ENCODE data around the gene PARP14. TPM values are rescaled to one million over a fixed set of nuclear protein-coding genes. Genes with fewer than 3 reads are reported as not detected.

Gene PARP14
- total and polyA plus RNA-seq, 8 donors = 5.0 to 49.7 (median 21.6) TPM

- DNase-seq = no peak
- WGBS, 5 donors = 87 to 98% (median 96%) methylated on average over 3 of the region's 3 CpGs
- peaks cover 0 to 15% (median 14%) of the 10 kb centered on the region in 4 donors for H3K36me3 ChIP-seq
- intact Hi-C loops (cut with DNase I; ENCODE audit: low total_unique reads) = no loop called here
- H3K27ac ChIP-seq = no peak overlapping the region
- no peaks in the 10 kb centered on the region for H3K4me1 ChIP-seq
- H3K27me3 ChIP-seq = no peaks in the 10 kb centered on the region
- TF ChIP-seq EP300 (IDR thresholded peaks at IDR 0.05) (no peak), CTCF (IDR thresholded peaks at IDR 0.05) (no peak), POLR2AphosphoS5 (IDR thresholded peaks at IDR 0.05) (no peak), POLR2A (IDR thresholded peaks at IDR 0.05) (no peak)
- no peaks in the 10 kb centered on the region for H3K9me3 ChIP-seq
- no peak overlapping the region for H3K4me3 ChIP-seq
Measured at GRCh38 chr3:122774564-122774963, 93.9 kb downstream of the PARP14 start.

- no peak for TF ChIP-seq POLR2A (IDR thresholded peaks at IDR 0.05)
- TF ChIP-seq CTCF (IDR thresholded peaks at IDR 0.05) = no peak
- TF ChIP-seq POLR2AphosphoS5 (IDR thresholded peaks at IDR 0.05) = no peak
- no peak for TF ChIP-seq EP300 (IDR thresholded peaks at IDR 0.05)
- no peak for DNase-seq
- intact Hi-C loops (cut with DNase I; ENCODE audit: low total_unique reads) = no loop called here
- Histone ChIP-seq H3K36me3 (peaks cover 0 to 5% (median 4%) of the 10 kb centered on the region in 4 donors), H3K4me3 (no peak overlapping the region), H3K27ac (no peak overlapping the region), H3K9me3 (no peaks in the 10 kb centered on the region), H3K27me3 (no peaks in the 10 kb centered on the region), H3K4me1 (no peaks in the 10 kb centered on the region)
- WGBS, 5 donors = 35 to 66% (median 58%) methylated on average over 5 of the region's 5 CpGs
Measured at GRCh38 chr3:122776675-122777468, 96.2 kb downstream of the PARP14 start.

GRCh38 chr3:122777563-122777962 lies 96.9 kb downstream of the PARP14 start:
- WGBS, 5 donors = 78 to 85% (median 83%) methylated on average over 3 of the region's 3 CpGs
- Histone ChIP-seq H3K4me3 (no peak overlapping the region), H3K27ac (no peak overlapping the region), H3K27me3 (no peaks in the 10 kb centered on the region), H3K36me3 (peaks cover 0 to 5% (median 4%) of the 10 kb centered on the region in 4 donors), H3K9me3 (no peaks in the 10 kb centered on the region), H3K4me1 (no peaks in the 10 kb centered on the region)
- intact Hi-C loops (cut with DNase I; ENCODE audit: low total_unique reads) = no loop called here
- TF ChIP-seq POLR2AphosphoS5 (IDR thresholded peaks at IDR 0.05) (no peak), POLR2A (IDR thresholded peaks at IDR 0.05) (no peak), EP300 (IDR thresholded peaks at IDR 0.05) (no peak), CTCF (IDR thresholded peaks at IDR 0.05) (no peak)
- no peak for DNase-seq

Other genes with a start within 250 kb of the PARP14 start
- 10 to 100 TPM; 28.4 to 88.4 (median 52.5) TPM for gene KPNA1, start 165.9 kb upstream of the PARP14 start, total RNA-seq
- gene KPNA1, start 165.9 kb upstream of the PARP14 start, polyA plus RNA-seq = 10 to 100 TPM in 1 of 3 donors, 1 to 10 TPM in 2; 6.7 to 10.1 (median 8.3) TPM
- gene PARP9, start 116.5 kb upstream of the PARP14 start, total RNA-seq = 10 to 100 TPM in 4 of 5 donors, 1 to 10 TPM in 1; 1.4 to 42.6 (median 23.9) TPM
- 10 to 100 TPM; 19.5 to 26.5 (median 21.4) TPM for gene PARP9, start 116.5 kb upstream of the PARP14 start, polyA plus RNA-seq
- gene DTX3L, start 116.5 kb upstream of the PARP14 start, total RNA-seq = 10 to 100 TPM in 4 of 5 donors, 1 to 10 TPM in 1; 5.8 to 29.0 (median 26.1) TPM
- gene DTX3L, start 116.5 kb upstream of the PARP14 start, polyA plus RNA-seq = 10 to 100 TPM in 2 of 3 donors, 1 to 10 TPM in 1; 9.2 to 11.2 (median 10.5) TPM
- 1 to 10 TPM in 4 of 5 donors, not detected in 1; 1.2 to 4.5 (median 1.9) TPM for gene PARP15, start 103.2 kb upstream of the PARP14 start, total RNA-seq
- 1 to 10 TPM in 2 of 3 donors, under 1 TPM in 1; 0.25 to 1.3 (median 1.2) TPM for gene PARP15, start 103.2 kb upstream of the PARP14 start, polyA plus RNA-seq
- 10 to 100 TPM in 3 of 5 donors, 1 to 10 TPM in 1, not detected in 1; 1.7 to 16.5 (median 10.4) TPM for gene HSPBAP1, start 113.0 kb downstream of the PARP14 start, total RNA-seq
- 1 to 10 TPM; 4.9 to 8.8 (median 6.0) TPM for gene HSPBAP1, start 113.0 kb downstream of the PARP14 start, polyA plus RNA-seq
- gene SLC49A4, start 114.2 kb downstream of the PARP14 start, total RNA-seq = 10 to 100 TPM in 2 of 5 donors, 1 to 10 TPM in 3; 1.2 to 28.8 (median 5.4) TPM
- gene SLC49A4, start 114.2 kb downstream of the PARP14 start, polyA plus RNA-seq = 1 to 10 TPM in 2 of 3 donors, under 1 TPM in 1; 0.31 to 4.2 (median 3.1) TPM

Data from stomach (tissue), 9 donors.